H1 (cell line): ENCODE results near the gene LRP3. TPM values are rescaled to one million over a fixed set of nuclear protein-coding genes. Genes with fewer than 3 reads are reported as not detected.

Source experiments
- ATF3 ChIP-seq: IDR thresholded peaks from 2 replicates; pipeline ENCODE4 v1.6.1; 2011; ENCODE audit warnings: low read depth, mild to moderate bottlenecking, low read length; ENCODE audit not compliant: insufficient read depth
- BCL11A ChIP-seq, 2 experiments: IDR thresholded peaks; one replicate each; pipeline ENCODE4 v1.6.1; 2011; ENCODE audit warnings: low read depth in 2 of 2, low read length in 2 of 2, mild to moderate bottlenecking in 2 of 2
- CBX8 ChIP-seq: fragments of 300-800, 300-1000 bp; sonication (generic); IDR thresholded peaks from 2 replicates; pipeline ENCODE4 v1.7.1; 2016; ENCODE audit warnings: low read depth, low read length, borderline replicate concordance
- CEBPB ChIP-seq: IDR thresholded peaks from 2 replicates; pipeline ENCODE4 v1.6.1; 2012; ENCODE audit warnings: low read depth, low read length
- CHD1 ChIP-seq: IDR thresholded peaks from 2 replicates; pipeline ENCODE4 v1.6.1; 2012; ENCODE audit warnings: low read depth, low read length, improper control_type of control experiment
- CHD2 ChIP-seq: IDR thresholded peaks from 2 replicates; pipeline ENCODE4 v1.6.1; 2012; ENCODE audit warnings: low read length, improper control_type of control experiment
- CTCF ChIP-seq, 3 experiments: IDR thresholded peaks; 1 replicate in 2 of 3; 2 replicates in 1 of 3; pipeline versions ENCODE4 v1.5.1 to v1.6.1; 2011; ENCODE audit warnings: low read length in 3 of 3, mild to moderate bottlenecking in 3 of 3, inconsistent platforms in 2 of 3, low read depth in 1 of 3, moderate library complexity in 1 of 3; ENCODE audit not compliant: insufficient read depth in 1 of 3; ENCODE audit errors: control extremely low read depth in 1 of 3
- EP300 ChIP-seq, 2 experiments: IDR thresholded peaks; 1 replicate in 1 of 2; 2 replicates in 1 of 2; pipeline ENCODE4 v1.6.1; 2011 to 2012; ENCODE audit warnings: low read depth in 2 of 2, low read length in 2 of 2, mild to moderate bottlenecking in 2 of 2, borderline replicate concordance in 1 of 2, inconsistent platforms in 1 of 2, moderate library complexity in 1 of 2
- GABPA ChIP-seq: IDR thresholded peaks from 2 replicates; pipeline ENCODE4 v1.6.1; 2011; ENCODE audit warnings: mild to moderate bottlenecking, low read length, moderate library complexity, borderline replicate concordance; ENCODE audit not compliant: insufficient read depth
- GTF2F1 ChIP-seq: IDR thresholded peaks from 2 replicates; pipeline ENCODE4 v1.6.1; 2012; ENCODE audit warnings: low read depth, low read length, improper control_type of control experiment, borderline replicate concordance
- JUN ChIP-seq: IDR thresholded peaks from 2 replicates; pipeline ENCODE4 v1.6.1; 2011; ENCODE audit warnings: low read depth, mild to moderate bottlenecking, improper control_type of control experiment, low read length
- KDM5A ChIP-seq: fragments of 200-600 bp; IDR thresholded peaks from 2 replicates; pipeline ENCODE4 v1.7.1; 2012; ENCODE audit warnings: mild to moderate bottlenecking, low read length, inconsistent platforms, mixed read lengths
- MAFK ChIP-seq: IDR thresholded peaks from 2 replicates; pipeline ENCODE4 v1.6.1; 2012; ENCODE audit warnings: low read depth, mild to moderate bottlenecking, improper control_type of control experiment, low read length
- NRF1 ChIP-seq: IDR thresholded peaks from 2 replicates; pipeline ENCODE4 v1.6.1; 2011; ENCODE audit warnings: mild to moderate bottlenecking, low read depth, low read length, improper control_type of control experiment
- POLR2A ChIP-seq, 2 experiments: IDR thresholded peaks; 1 replicate in 1 of 2; 2 replicates in 1 of 2; pipeline ENCODE4 v1.6.1; 2011; ENCODE audit warnings: low read depth in 2 of 2, low read length in 2 of 2, mild to moderate bottlenecking in 2 of 2; ENCODE audit errors: control extremely low read depth in 1 of 2
- RAD21 ChIP-seq, 2 experiments: IDR thresholded peaks in 1 of 2; conservative IDR thresholded peaks in 1 of 2; 2 replicates each; pipeline ENCODE4 v1.6.1; 2011; ENCODE audit warnings: low read depth in 2 of 2, low read length in 2 of 2, improper control_type of control experiment in 1 of 2, inconsistent platforms in 1 of 2, mild to moderate bottlenecking in 1 of 2, moderate library complexity in 1 of 2
- RBBP5 ChIP-seq: IDR thresholded peaks from 2 replicates; pipeline ENCODE4 v1.7.1; 2012; ENCODE audit warnings: low read depth, mild to moderate bottlenecking, inconsistent platforms, low read length, moderate library complexity, borderline replicate concordance
- RNF2 ChIP-seq: fragments of 200-900, 300-1000 bp; sonication (generic); IDR thresholded peaks from 2 replicates; pipeline ENCODE4 v1.7.1; 2016; ENCODE audit warnings: borderline replicate concordance, low read depth, mild to moderate bottlenecking, antibody characterized with exemption, low read length; ENCODE audit not compliant: poor library complexity, severe bottlenecking; ENCODE audit errors: missing control alignments
- SIN3A ChIP-seq, 2 experiments: IDR thresholded peaks in 1 of 2; conservative IDR thresholded peaks in 1 of 2; 2 replicates each; pipeline ENCODE4 v1.6.1; 2011 to 2012; ENCODE audit warnings: low read length in 2 of 2, improper control_type of control experiment in 1 of 2, low read depth in 1 of 2, mild to moderate bottlenecking in 1 of 2
- SP4 ChIP-seq: IDR thresholded peaks from 2 replicates; pipeline ENCODE4 v1.6.1; 2012; ENCODE audit warnings: low read length, inconsistent platforms
- TBP ChIP-seq: IDR thresholded peaks from 2 replicates; pipeline ENCODE4 v1.6.1; 2011; ENCODE audit warnings: low read depth, low read length, improper control_type of control experiment
- TEAD4 ChIP-seq: IDR thresholded peaks from 2 replicates; pipeline ENCODE4 v1.6.1; 2012; ENCODE audit warnings: low read depth, low read length, inconsistent platforms, mixed read lengths
- polyA plus RNA-seq, 7 experiments: library from polyadenylated mRNA; depleted of rRNA in 3 of 7; stranded (reverse) in 5 of 7; unstranded in 2 of 7; fragments of >200 nt in 5 of 7; fragments of 200-250 nt in 2 of 7; gene quantifications; 1 replicate in 5 of 7; 2 replicates in 1 of 7; 4 replicates in 1 of 7; pipeline versions ENCODE4 v1.2.1 to v1.2.3, GENCODE V29; 2011 to 2013; ENCODE audit warnings: missing spikeins in 2 of 7, mixed read lengths in 2 of 7
- total RNA-seq: library from RNA; stranded (reverse); fragmentation: NEBNext Ultra II Directional; extraction: Animal tissue kit (Norgen Biotek cat#: 25700); gene quantifications from 2 replicates; pipeline ENCODE4 v1.2.1, GENCODE V29; 2021

LRP3 gene
- total and polyA plus RNA-seq, 2 of the 8 experiments (the other 6 are each of a cell fraction or from before 2014, with no cell fraction given), result 30.3 to 33.7 TPM

- no peak for TF ChIP-seq KDM5A
- TF ChIP-seq NRF1, result peak; percentile 34; the same call in 1 of the 2 replicates
- TF ChIP-seq GABPA, result no peak
- TF ChIP-seq TEAD4, result no peak
- no peak for TF ChIP-seq RAD21 (IDR thresholded peaks at IDR 0.05 in 1 of 2, conservative IDR thresholded peaks at IDR 0.05 in 1 of 2; ENCODE audit: low read depth in 2 of 2, low read length in 2 of 2)
- no peak for TF ChIP-seq CEBPB
- no peak for TF ChIP-seq CHD1
- no peak for TF ChIP-seq CBX8
- TF ChIP-seq SIN3A (conservative IDR thresholded peaks at IDR 0.05 in 1 of 2, IDR thresholded peaks at IDR 0.05 in 1 of 2; ENCODE audit: low read depth in 1 of 2, low read length in 2 of 2), result no peak
- no peak for TF ChIP-seq BCL11A (IDR thresholded peaks at IDR 0.05; ENCODE audit: low read depth in 2 of 2, low read length in 2 of 2)
- no peak for TF ChIP-seq MAFK
- TF ChIP-seq EP300 (IDR thresholded peaks at IDR 0.05; ENCODE audit: borderline replicate concordance in 1 of 2, low read depth in 2 of 2, low read length in 2 of 2), result no peak
- no peak for TF ChIP-seq SP4
- TF ChIP-seq POLR2A (IDR thresholded peaks at IDR 0.05; ENCODE audit: control extremely low read depth in 1 of 2, low read depth in 2 of 2, low read length in 2 of 2), result no peak
- peak in 2 of 3 experiments; percentile 10 to 24; a peak in 2 of 4 replicates for TF ChIP-seq CTCF (IDR thresholded peaks at IDR 0.05; ENCODE audit: control extremely low read depth in 1 of 3, insufficient read depth in 1 of 3, low read depth in 1 of 3, low read length in 3 of 3)
- no peak for TF ChIP-seq RNF2
- no peak for TF ChIP-seq ATF3
- no peak for TF ChIP-seq JUN
- TF ChIP-seq GTF2F1, result no peak
- TF ChIP-seq CHD2, result no peak
- TF ChIP-seq TBP, result 0 out of 2 replicates have a peak, but pooled peaks have one; percentile 9
- TF ChIP-seq RBBP5, result no peak; the same call in 1 of the 2 replicates
These were observed 31.4 kb downstream of the LRP3 start, which contains the start of gene SLC7A10 (continued) for GRCh38 chr19:33225458-33225926.
